Transverse colon (tissue), 3 donors: ENCODE results near the gene DDX42.

Source experiments
- CTCF ChIP-seq, 5 experiments: fragments of 200-600 bp in 3 of 5; fragments of 450-650 bp in 2 of 5; sonication (generic) in 3 of 5; IDR thresholded peaks; 1 replicate in 2 of 5; 2 replicates in 3 of 5; pipeline ENCODE4 v1.5.1; 2016 to 2017; ENCODE audit warnings: antibody characterized with exemption in 5 of 5, inconsistent platforms in 3 of 5, mild to moderate bottlenecking in 2 of 5, moderate library complexity in 1 of 5
- EP300 ChIP-seq: sonication (generic); formaldehyde crosslinking; IDR thresholded peaks from one replicate; pipeline ENCODE4 v1.6.1; 2017; ENCODE audit warnings: antibody characterized with exemption, low read depth
- POLR2A ChIP-seq: fragments of 450-650 bp; IDR thresholded peaks from one replicate; pipeline ENCODE4 v1.6.1; 2016; ENCODE audit warnings: antibody characterized with exemption, mild to moderate bottlenecking, moderate library complexity

- TF ChIP-seq CTCF (IDR thresholded peaks at IDR 0.05) (no peak), POLR2A (no peak), EP300 (no peak)
Measured at GRCh38 chr17:63843910-63844677, 70.1 kb downstream of the DDX42 start.
